Measurements from ENCODE around the gene IL20RA.

IL20RA gene

GRCh38 chr6:137031122-137031521 lies 13.6 kb downstream of the IL20RA start:
- Histone ChIP-seq H3K27ac (no peak overlapping the region), H3K79me2 (ENCODE audit: insufficient read depth, low read depth) (no peaks in the 10 kb centered on the region), H3K27me3 (ENCODE audit: insufficient read depth, low read depth) (peaks cover 38% of the 10 kb centered on the region), H4K20me1 (ENCODE audit: insufficient read depth) (no peaks in the 10 kb centered on the region), H3K4me3 (IDR thresholded peaks at IDR 0.05; ENCODE audit: insufficient read depth, low read depth, low read length) (no peak overlapping the region), H3K9ac (no peak overlapping the region), H3K4me2 (no peak overlapping the region), H3K36me3 (ENCODE audit: insufficient read depth) (no peaks in the 10 kb centered on the region), H3K4me1 (ENCODE audit: low read depth, poor library complexity, severe bottlenecking) (peaks cover 18% of the 10 kb centered on the region), H2AFZ (ENCODE audit: low read depth) (no peak overlapping the region)
- no peak for TF ChIP-seq CTCF (conservative IDR thresholded peaks at IDR 0.05; ENCODE audit: low read depth, low read length)

GRCh38 chr6:137028912-137029311 lies 15.9 kb downstream of the IL20RA start:
- Histone ChIP-seq H3K79me2 (ENCODE audit: insufficient read depth, low read depth) (no peaks in the 10 kb centered on the region), H3K9ac (no peak overlapping the region), H3K27ac (no peak overlapping the region), H2AFZ (ENCODE audit: low read depth) (no peak overlapping the region), H3K36me3 (ENCODE audit: insufficient read depth) (no peaks in the 10 kb centered on the region), H3K4me1 (ENCODE audit: low read depth, poor library complexity, severe bottlenecking) (peaks cover 23% of the 10 kb centered on the region), H3K27me3 (ENCODE audit: insufficient read depth, low read depth) (peaks cover 29% of the 10 kb centered on the region; the same call in 1 of the 2 replicates), H3K4me3 (IDR thresholded peaks at IDR 0.05; ENCODE audit: insufficient read depth, low read depth, low read length) (no peak overlapping the region), H4K20me1 (ENCODE audit: insufficient read depth) (no peaks in the 10 kb centered on the region), H3K4me2 (no peak overlapping the region)
- no peak for TF ChIP-seq CTCF (conservative IDR thresholded peaks at IDR 0.05; ENCODE audit: low read depth, low read length)

- Histone ChIP-seq H3K4me1 (ENCODE audit: low read depth, poor library complexity, severe bottlenecking) (peaks cover 14% of the 10 kb centered on the region), H3K9ac (no peak overlapping the region), H3K4me2 (peak overlapping the region; percentile 15; the same call in 1 of the 2 replicates), H3K4me3 (IDR thresholded peaks at IDR 0.05; ENCODE audit: insufficient read depth, low read depth, low read length) (no peak overlapping the region), H4K20me1 (ENCODE audit: insufficient read depth) (no peaks in the 10 kb centered on the region), H2AFZ (ENCODE audit: low read depth) (no peak overlapping the region), H3K27ac (no peak overlapping the region), H3K79me2 (ENCODE audit: insufficient read depth, low read depth) (no peaks in the 10 kb centered on the region), H3K36me3 (ENCODE audit: insufficient read depth) (no peaks in the 10 kb centered on the region), H3K27me3 (ENCODE audit: insufficient read depth, low read depth) (peaks cover 17% of the 10 kb centered on the region; the same call in 1 of the 2 replicates)
- TF ChIP-seq CTCF (conservative IDR thresholded peaks at IDR 0.05; ENCODE audit: low read depth, low read length): no peak
These were observed 18.7 kb downstream of the IL20RA start for GRCh38 chr6:137025786-137026730.

- Histone ChIP-seq H3K9ac (no peak overlapping the region), H3K27me3 (ENCODE audit: insufficient read depth, low read depth) (peaks cover 11% of the 10 kb centered on the region; the same call in 1 of the 2 replicates), H3K36me3 (ENCODE audit: insufficient read depth) (no peaks in the 10 kb centered on the region), H2AFZ (ENCODE audit: low read depth) (no peak overlapping the region), H3K27ac (no peak overlapping the region), H3K4me3 (IDR thresholded peaks at IDR 0.05; ENCODE audit: insufficient read depth, low read depth, low read length) (no peak overlapping the region), H3K79me2 (ENCODE audit: insufficient read depth, low read depth) (no peaks in the 10 kb centered on the region), H4K20me1 (ENCODE audit: insufficient read depth) (no peaks in the 10 kb centered on the region), H3K4me1 (ENCODE audit: low read depth, poor library complexity, severe bottlenecking) (peaks cover 14% of the 10 kb centered on the region), H3K4me2 (no peak overlapping the region)
- no peak for TF ChIP-seq CTCF (conservative IDR thresholded peaks at IDR 0.05; ENCODE audit: low read depth, low read length)
These were observed 20.4 kb downstream of the IL20RA start for GRCh38 chr6:137024237-137024990.

All from KMS-11 (cell line).